HT-29 (cell line): ENCODE results near the gene ELMO1. TPM values are rescaled to one million over a fixed set of nuclear protein-coding genes. Genes with fewer than 3 reads are reported as not detected.

Experiments used
- DNase-seq: peaks from one replicate; pipeline ENCODE4 v3.0.0-alpha.2; 2015; ENCODE audit warnings: low spot score
- total RNA-seq: library from RNA; depleted of rRNA; stranded (reverse); fragments of >200 nt; shearing (Covaris generic); gene quantifications from 2 replicates; pipeline ENCODE4 v1.2.3, GENCODE V29; 2014

The ELMO1 gene
- total RNA-seq, 1 experiment from 2014 or later: 0.41 TPM

DNA sequence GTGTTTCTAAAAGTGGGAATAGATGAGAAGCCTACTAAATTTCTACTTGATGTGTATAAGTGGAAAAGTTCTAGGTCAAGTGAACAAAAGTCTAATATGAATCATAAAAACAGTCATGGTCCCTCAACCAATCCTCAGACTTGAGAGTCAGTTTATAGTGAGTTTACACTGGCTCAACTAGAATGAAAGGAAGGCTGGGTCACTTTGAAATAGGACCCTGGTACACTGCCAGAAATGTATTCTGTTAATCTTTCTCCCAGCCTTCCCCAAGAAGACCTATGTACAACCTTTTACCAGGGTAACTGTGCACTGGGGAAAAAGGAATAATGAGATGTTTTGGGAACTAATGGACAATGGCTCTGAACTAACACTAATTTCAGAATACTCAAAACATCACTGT is 17.3 kb downstream of the ELMO1 start:
- DNase-seq: no peak

DNA sequence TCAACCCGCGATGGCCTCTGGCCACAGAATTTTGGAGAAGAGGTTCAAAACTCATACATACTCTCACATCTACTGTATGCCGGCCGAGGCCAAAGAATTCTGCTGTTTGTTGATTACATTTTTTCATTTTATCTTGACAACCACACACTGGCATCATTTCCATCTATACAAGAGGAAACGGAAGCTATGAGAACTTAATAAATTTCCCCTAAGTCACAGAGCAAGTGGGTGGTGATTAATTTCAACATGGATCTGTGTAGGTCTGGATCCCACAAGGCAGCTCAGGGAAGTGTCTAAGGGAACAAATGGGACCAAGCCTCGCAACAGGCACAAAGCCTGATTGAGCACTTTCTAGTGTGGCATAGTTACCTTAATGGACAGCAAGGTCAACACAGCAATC is 18.0 kb downstream of the ELMO1 start:
- DNase-seq: no peak

DNA sequence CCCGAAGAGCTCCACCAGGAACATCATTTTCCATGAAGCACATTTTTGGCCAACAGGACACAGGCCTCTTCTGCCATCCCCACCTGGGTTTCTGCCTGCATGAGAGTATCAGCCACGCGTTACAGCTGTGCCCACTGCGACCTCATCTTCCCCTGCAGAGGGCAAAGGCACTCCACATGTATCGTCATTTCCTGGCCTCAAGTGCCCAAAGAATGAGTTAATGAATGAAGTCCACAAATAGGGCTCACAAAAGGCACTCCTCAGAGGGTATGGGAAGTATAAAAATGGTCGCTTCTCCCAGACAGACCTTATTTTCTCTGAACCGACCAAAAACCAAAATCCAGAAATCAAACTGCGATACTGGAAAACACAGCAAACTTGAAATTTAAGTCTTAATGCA is 18.5 kb downstream of the ELMO1 start:
- no peak for DNase-seq

DNA sequence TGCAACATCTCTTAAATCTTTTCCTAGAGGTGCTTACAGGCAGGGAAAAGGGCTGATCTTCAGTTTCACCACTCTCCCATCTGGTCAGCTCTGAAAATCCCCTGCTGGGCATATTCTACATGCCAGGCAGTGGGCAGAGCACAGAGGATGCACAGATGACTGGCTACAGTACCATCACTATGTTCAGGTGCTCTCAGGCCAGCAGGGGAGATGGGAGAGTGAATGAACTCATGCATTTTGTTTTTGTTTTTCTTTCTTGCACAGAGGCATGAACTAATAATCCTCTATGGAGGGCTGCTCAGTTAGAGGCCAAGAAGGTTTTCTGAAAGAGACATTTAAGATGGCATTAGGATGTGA is 19.3 kb downstream of the ELMO1 start:
- DNase-seq: no peak

DNA sequence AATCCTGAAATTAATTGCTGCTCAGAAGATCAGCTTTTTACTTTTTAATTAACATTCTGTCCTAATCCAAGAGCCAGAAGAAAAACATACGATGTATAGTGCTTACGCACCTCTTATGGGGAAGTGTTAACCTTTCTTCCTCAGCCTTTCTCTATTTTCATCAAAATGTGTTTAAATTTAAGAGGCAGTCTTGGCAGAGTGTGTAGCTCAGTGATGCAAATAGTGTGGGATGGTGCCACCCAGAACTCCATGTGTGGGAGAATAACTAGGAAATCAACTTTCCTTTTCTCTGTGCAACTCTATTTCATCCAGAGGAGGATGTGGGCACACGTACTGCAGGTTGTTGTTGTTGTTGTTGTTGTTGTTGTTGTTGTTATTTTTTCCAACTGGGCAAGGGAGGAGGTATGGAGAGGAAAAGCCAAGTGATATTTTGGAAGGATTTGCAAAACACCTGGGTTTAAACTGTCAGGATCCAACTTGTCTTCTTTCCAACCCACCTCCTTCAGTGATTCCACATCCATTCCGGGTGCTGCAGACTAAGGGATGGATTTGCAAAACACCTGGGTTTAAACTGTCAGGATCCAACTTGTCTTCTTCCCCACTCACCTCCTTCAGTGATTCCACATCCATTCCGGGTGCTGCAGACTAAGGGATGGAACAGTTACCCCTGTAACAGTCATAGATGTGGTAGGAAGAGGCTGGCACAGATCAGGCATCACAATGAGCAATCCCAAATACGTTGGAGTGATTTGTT is 19.8 kb downstream of the ELMO1 start:
- DNase-seq: no peak

DNA sequence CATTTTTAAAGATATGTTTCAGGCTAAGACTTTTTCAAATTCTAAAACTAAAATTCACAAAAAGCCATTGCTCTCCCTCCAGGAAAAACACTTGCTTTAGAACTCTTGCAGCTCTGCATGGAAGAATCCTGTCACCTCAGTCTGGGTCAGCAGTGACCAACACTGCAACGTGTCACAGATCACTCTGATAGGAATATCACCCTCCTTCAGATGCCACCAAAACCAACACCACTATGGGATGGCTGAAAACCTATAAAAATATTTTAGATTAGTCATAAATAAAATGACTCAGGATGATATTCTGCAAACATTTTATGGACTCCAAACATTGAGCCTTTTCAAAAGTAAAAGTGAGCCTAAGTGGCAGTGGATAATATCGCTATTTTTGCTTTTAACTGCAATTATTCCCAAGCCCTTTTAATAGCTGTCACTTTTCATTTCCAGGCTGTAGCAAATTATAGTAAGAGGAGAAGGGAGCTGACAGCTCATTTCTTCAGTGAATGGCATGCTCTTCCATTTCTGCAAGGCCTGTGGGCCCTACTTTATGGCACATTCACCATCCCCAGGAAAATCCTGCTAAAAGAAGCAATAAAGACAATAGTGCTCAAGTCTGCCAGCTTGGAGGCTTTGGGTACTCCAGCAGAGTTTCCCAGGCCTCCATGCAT is 21.3 kb downstream of the ELMO1 start:
- DNase-seq: no peak

DNA sequence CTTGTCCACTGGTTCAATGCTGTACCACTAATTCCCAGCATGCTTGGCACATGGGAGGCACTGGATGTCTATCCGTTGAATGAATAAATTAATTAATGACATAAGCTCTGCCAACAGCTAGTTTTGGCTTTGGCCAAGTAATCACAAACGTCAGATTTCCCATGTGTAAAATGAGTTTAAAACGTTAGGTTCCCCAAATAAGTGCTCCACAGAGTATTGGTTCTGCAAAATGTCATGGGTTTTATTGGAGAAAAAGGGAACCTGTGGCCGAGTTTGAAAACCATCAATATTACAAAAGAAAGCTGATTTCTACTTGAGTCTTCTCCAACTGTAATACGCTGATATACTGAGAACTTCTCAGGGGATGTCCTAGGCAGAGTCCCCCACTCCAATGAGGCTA is 23.2 kb downstream of the ELMO1 start:
- DNase-seq: no peak

DNA sequence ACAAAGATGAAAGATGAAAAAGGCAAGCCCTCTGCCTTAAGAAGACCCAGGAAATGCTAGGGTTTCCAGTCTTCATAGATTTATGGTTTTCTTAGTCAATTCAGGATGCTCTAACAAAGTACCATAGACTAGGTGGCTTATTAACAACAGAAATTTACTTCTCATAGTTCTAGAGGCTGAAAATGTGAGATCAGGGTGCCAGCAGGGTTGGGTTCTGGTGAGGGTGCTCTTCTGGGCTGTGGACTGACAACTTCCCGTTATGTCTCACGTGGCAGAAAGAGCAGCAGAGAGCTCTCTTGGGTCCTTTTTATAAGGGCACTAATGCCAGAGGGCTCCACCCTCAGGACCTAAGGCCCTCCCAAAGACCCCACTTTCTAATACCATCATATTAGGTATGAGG is 23.7 kb downstream of the ELMO1 start:
- DNase-seq: no peak

DNA sequence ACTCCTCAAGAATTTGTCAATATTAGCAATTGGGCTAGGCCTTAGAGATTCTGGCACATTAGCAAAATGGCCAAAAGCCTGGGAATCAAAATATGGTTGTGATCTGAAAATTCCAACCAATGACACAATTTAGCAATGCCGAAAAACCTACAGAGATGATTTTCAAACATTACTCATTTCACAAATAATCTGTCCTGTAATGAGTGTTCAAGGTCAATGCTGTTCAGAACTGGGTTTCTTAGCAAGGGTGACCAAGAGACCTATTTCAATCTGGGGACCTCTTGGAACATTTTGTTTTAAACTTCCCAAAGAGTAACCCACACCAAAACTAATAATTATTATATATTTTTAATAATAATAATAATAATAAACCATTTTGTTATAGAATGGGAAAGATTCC is 24.1 kb downstream of the ELMO1 start:
- DNase-seq: no peak

DNA sequence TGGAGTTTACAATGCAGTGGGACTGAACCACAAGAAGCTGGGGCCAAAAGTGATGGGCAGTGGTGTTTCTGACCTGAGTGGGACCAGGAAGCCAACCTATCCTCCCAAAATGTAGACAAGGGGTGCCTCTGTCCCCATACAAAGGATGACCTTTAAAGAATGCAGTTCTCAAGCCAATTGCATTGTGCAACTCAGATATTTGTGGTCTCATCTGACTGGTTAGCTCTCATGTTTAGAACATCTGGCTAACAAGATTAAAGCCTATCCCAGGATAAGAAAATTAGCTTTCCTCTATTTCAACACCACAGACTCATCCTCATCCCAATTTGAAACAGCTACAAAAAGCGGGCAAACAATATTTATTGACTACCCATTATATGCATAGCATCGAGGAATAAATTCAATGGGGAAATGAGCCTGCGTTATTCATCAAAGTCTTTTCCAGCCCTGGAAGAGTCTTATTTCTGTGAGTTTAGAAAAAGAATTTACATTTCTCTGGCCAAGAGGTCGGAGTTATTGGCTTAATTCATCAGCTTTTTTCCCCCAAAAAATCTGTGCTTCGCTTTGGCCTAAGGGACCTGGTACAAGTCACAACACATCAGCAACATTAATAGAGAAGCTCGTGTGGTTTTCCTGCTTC is 26.7 kb downstream of the ELMO1 start:
- no peak for DNase-seq

DNA sequence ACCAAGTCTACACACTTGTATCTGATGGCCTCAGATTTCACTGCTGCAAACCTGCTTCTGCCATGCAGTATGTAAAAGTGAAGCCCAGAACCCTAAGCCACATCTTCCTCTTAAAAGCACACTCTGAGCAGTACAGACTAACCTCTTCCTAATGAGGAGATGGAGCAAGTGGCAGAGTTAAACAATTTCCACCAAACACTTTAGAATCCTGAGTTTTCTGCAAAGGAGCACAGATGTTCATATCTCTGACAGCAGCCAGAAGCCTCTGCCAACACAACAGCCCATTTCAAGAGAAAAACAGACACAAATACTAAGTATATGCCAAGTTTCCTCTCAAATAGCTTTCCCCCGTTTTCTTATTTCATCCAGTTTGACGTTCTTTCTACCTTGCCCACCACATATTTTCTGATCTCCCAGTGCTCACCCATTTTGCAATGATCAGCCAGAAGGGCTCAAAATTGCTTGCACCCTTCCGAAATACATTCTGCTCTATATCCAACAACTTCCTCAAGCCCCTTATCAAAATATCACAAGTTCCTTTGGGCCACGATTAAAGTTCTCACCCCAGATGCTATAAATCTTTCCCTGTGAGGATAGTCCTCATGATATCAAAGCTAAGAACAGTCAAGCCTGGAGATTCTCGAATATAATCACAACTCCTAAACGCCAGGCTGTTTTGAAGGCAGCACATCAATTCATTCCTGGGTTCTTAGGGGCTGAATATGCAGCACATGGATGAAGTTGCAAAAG is 27.5 kb downstream of the ELMO1 start:
- no peak for DNase-seq

DNA sequence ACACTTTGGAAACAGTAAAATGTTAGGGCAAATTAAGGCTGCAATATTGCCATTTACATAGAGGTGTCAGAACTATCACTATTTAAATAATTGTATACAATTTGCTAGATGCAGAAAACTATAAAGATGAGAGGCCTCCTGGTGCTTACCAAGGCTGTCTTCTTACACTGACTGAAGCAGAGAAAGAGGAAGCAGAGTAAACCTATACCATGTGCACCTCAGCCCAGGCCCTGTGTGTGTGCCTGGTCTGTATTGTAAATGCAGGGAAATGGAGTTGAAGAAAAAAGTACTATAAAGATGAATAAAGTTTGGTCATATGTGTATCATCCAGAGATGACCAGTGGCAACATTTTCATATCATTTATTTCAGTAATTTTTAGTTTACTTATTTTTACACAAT is 29.2 kb downstream of the ELMO1 start:
- no peak for DNase-seq

DNA sequence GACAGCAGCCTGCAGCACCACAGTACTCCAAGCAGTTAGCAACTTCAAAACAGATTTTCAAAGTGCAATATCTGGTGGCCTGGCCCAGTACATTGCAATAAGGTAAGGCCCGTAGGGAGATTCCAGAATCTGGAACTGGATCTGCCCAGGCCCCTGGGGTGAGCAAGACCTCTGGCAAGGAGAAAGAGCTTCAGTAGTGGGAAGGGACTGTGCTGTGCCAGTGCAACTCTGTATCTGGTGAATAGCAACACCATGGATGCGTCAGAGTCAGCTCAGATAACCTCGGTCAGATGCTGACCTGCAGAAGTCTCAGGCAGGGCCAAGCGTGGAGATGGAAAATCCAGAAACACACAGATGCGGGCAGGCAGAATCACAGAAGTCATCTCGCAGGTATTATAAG is 30.3 kb downstream of the ELMO1 start:
- no peak for DNase-seq

DNA sequence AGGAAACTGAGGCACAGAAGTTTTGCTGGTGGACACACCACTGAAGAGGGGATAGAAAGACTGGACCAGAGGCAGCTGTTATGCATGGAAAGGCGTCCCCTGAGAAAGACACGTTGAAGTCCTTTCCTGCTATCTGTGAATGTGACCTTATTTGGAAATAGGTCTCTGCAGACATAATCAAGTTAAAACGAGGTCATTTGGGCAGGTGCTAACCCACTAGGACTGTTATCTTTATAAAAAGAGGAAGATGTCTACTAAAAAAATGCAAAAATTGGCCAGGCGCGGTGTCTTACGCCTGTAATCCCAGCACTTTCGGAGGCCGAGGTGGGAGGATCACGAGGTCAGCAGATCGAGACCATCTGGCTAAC is 31.6 kb downstream of the ELMO1 start:
- DNase-seq: no peak

DNA sequence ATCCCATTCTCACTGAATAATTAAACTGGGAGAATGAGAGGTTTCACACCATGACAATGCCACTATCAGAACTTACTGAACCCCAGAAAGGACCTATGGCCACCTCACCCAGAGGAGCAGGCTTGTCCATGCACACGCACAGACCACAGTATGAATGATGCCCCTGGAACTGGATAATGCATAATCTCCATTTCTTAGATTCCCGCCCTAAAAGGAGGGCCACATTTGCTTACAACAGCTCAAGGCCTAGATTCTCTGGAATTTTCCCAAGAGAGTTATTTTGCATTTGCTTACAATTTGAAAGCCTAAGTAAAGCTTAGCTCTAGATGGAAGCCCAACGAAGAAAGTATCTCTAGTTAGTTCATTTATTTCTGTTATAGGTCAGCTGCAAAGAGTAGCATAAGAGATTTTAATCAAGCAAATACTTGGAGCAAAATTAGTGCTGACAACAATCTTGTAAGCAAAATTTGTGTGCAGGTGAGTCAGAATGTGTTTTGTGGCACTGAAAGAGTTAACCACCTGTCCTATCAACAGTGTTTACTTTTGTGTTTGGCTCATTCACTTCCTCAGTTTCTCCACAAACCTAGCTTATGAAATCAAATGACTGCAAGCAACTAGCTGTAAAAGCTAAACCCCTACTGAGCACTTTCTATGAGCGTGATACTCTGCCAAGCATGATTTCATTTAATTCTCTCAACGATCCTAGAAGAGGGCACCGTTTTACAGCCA is 32.1 kb downstream of the ELMO1 start:
- DNase-seq: no peak

DNA sequence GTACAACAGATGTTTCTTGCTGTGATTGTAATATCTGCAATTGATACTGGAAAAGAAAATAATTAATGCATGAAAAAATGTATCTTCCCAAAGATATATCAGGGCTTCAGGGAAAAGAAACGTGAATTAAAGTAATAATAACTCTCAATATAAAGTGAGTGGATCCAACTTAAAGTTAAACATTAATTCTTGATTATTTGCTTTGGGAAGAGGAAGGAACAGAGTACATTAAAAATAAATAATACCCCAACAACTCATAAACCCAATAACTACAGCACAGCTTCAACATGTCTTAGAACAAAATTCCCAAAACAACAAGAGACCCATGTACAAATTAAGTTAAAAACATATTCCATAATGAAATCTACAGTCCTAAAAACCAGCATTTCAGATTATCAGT is 33.0 kb downstream of the ELMO1 start:
- DNase-seq: no peak

DNA sequence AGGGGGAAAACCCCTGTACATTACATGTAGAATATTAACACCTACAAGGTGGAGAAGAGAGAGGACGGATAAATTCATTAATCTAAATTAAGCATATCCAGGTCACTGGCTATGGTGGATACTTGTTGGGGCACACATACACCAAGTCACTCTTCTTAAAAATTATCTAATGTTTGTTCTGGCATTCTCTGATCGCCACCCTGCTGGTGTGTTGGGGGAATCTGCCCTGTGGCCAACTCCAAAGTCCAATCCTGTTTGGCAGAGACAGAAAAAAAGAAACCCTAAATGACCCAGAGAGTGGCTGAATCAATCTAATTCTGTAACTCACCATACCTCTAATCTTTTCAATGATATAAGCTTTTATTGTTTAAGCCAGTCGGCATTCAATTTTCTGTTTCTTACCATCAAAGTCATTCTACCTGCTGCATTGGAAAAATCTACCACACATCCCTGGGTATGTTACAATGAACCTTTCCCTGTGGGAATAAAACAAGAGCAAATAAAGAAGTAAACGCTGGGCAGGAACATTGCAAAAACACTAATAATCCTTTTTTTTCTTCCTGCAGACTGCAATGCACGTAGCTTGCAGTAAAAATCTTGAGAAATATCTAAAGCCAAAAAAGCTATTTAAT is 34.2 kb downstream of the ELMO1 start:
- DNase-seq: peak; percentile 65

DNA sequence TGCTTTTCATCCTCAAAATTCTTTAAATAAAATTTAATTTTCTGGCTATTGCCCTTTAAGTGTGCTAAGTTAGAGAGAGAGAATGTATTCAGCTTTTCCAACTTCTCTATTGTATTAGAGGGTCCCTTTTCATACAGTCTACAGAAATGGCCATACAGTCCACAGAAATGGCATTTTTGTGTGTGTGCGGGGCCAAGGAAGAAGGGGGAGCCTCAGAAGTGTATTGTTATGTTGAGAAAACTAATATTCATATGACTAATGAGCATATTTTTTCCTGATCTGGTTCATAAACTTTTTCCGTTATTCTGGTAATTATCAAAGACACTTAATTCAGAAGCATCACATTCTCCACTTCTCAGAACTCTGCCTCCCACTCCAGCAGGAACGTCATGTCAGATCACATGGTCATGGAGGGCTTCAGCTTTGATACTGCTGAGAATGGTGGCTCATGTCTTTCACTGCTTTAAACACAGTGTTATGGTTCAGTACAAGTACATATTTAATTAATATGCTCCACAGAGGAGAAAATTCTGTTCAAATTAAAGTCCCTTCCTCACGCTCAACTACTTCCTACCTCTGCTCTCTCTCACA is 37.1 kb downstream of the ELMO1 start:
- DNase-seq: no peak

DNA sequence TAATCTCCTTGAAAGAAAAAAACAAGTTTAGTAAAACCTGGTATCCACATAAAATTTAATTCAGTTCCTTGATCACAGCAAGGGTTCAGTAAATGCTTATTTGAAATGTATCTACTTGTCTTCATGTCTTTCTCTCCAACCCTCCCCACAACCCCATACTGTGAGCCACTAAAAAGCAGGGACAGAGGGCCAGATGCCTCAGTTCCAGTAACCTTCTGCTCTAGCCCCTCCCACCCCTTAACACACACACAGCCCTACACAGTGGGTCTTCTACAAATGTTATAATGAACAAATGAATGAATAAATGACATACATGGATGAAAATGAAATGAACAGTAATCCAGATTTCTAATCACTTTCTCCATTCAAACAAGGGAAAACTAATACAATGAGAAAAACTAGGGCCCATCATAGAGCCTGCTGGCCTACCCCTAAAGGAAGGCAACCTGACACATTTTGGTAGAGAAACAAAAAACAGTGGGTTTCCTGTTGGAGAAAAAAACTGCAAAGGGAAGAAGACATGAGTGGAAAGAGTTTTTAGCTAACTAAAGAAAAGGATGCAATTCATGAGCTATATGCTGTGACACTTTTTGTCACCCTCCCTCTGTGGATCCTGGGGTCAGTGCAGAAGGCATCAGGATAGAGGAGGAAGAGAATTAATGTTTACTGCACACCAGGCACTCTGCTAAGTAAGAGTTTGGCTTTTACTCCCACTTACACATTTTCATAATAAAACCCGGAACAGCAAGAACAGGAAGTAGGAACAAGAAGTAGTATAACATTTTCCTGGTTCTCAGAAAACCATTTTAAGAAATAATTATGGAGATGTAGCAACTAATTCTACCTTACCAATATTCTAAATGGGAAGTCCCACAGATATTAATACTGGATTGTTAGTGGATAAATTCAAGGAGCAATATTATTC is 38.1 kb downstream of the ELMO1 start:
- DNase-seq: no peak

DNA sequence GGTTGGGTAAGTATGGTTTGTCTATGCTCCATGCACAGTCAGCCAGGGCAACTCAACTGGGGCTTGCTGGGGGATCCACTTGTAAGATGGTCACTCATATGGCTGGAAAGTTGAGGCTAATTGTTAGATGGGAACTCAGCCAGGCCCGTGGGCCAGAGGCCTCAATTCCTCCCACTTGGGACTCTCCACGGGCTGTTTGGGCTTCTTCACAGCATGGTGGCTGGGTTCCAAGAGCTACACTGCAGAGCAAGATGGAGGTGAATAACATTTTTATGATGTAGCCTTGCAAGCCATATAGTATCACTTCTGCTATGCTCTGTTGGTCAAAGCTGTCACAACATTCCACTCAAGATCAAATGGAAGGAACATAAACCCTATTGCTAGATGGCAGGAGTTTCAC is 39.2 kb downstream of the ELMO1 start:
- DNase-seq: no peak
